ENCODE results near the gene KLF15.

- TF ChIP-seq, protein P1, sequence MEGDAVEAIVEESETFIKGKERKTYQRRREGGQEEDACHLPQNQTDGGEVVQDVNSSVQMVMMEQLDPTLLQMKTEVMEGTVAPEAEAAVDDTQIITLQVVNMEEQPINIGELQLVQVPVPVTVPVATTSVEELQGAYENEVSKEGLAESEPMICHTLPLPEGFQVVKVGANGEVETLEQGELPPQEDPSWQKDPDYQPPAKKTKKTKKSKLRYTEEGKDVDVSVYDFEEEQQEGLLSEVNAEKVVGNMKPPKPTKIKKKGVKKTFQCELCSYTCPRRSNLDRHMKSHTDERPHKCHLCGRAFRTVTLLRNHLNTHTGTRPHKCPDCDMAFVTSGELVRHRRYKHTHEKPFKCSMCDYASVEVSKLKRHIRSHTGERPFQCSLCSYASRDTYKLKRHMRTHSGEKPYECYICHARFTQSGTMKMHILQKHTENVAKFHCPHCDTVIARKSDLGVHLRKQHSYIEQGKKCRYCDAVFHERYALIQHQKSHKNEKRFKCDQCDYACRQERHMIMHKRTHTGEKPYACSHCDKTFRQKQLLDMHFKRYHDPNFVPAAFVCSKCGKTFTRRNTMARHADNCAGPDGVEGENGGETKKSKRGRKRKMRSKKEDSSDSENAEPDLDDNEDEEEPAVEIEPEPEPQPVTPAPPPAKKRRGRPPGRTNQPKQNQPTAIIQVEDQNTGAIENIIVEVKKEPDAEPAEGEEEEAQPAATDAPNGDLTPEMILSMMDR (IDR thresholded peaks at IDR 0.05; ENCODE audit: low read depth, low read length, poor library complexity, severe bottlenecking), result no peak
- TF ChIP-seq EZH2phosphoT487 (IDR thresholded peaks at IDR 0.05; ENCODE audit: borderline replicate concordance, low read length), result no peak
Observed at GRCh38 chr3:126320517-126321293, 36.5 kb downstream of the KLF15 start.
